ENCODE measurements around the gene SMOC2. TPM values are rescaled to one million over a fixed set of nuclear protein-coding genes. Genes with fewer than 3 reads are reported as not detected.

Gene SMOC2
- total and polyA plus RNA-seq, 2 experiments from 2014 or later: 1.9 to 3.2 TPM

GRCh38 chr6:168472363-168472762 is 31.4 kb downstream of the SMOC2 start:
- H3K9me3 ChIP-seq (ENCODE audit: low read depth): no peaks in the 10 kb centered on the region
- no peak for TF ChIP-seq CTCF (IDR thresholded peaks at IDR 0.05; ENCODE audit: low read depth, low read length)
- no peaks in the 10 kb centered on the region for H3K36me3 ChIP-seq
- no peaks in the 10 kb centered on the region for H3K27me3 ChIP-seq
- no peak overlapping the region for H3K27ac ChIP-seq
- H3K4me3 ChIP-seq: no peak overlapping the region
- H3K4me1 ChIP-seq (ENCODE audit: low read depth): no peaks in the 10 kb centered on the region
- no peak for DNase-seq (ENCODE audit: low read depth in 1 of 2, low spot score in 1 of 2)

GRCh38 chr6:168473197-168473596 is 32.2 kb downstream of the SMOC2 start:
- Histone ChIP-seq H3K9me3 (ENCODE audit: low read depth) (no peaks in the 10 kb centered on the region), H3K27me3 (no peaks in the 10 kb centered on the region), H3K4me1 (ENCODE audit: low read depth) (no peaks in the 10 kb centered on the region), H3K4me3 (no peak overlapping the region), H3K27ac (no peak overlapping the region), H3K36me3 (no peaks in the 10 kb centered on the region)
- no peak for TF ChIP-seq CTCF (IDR thresholded peaks at IDR 0.05; ENCODE audit: low read depth, low read length)
- no peak for DNase-seq (ENCODE audit: low read depth in 1 of 2, low spot score in 1 of 2)

GRCh38 chr6:168475188-168476013 is 34.4 kb downstream of the SMOC2 start:
- no peaks in the 10 kb centered on the region for H3K27me3 ChIP-seq
- DNase-seq (ENCODE audit: low read depth in 1 of 2, low spot score in 1 of 2): no peak

GRCh38 chr6:168479421-168479820 is 38.4 kb downstream of the SMOC2 start:
- H3K9me3 ChIP-seq (ENCODE audit: low read depth): no peaks in the 10 kb centered on the region
- no peaks in the 10 kb centered on the region for H3K4me1 ChIP-seq (ENCODE audit: low read depth)
- H3K27ac ChIP-seq: no peak overlapping the region
- H3K4me3 ChIP-seq: no peak overlapping the region
- no peaks in the 10 kb centered on the region for H3K36me3 ChIP-seq
- H3K27me3 ChIP-seq: no peaks in the 10 kb centered on the region
- TF ChIP-seq CTCF (IDR thresholded peaks at IDR 0.05; ENCODE audit: low read depth, low read length): no peak
- no peak for DNase-seq (ENCODE audit: low read depth in 1 of 2, low spot score in 1 of 2)

More at GRCh38 chr6:168475188-168476013, 34.4 kb downstream of the SMOC2 start:
- Histone ChIP-seq H3K36me3 (no peaks in the 10 kb centered on the region), H3K27ac (no peak overlapping the region), H3K9me3 (ENCODE audit: low read depth) (no peaks in the 10 kb centered on the region), H3K4me1 (ENCODE audit: low read depth) (no peaks in the 10 kb centered on the region), H3K4me3 (no peak overlapping the region)
- TF ChIP-seq CTCF (IDR thresholded peaks at IDR 0.05; ENCODE audit: low read depth, low read length): no peak

GRCh38 chr6:168480481-168480880 is 39.5 kb downstream of the SMOC2 start:
- no peaks in the 10 kb centered on the region for H3K9me3 ChIP-seq (ENCODE audit: low read depth)
- no peaks in the 10 kb centered on the region for H3K36me3 ChIP-seq
- no peak for TF ChIP-seq CTCF (IDR thresholded peaks at IDR 0.05; ENCODE audit: low read depth, low read length)
- no peak overlapping the region for H3K27ac ChIP-seq
- H3K4me1 ChIP-seq (ENCODE audit: low read depth): no peaks in the 10 kb centered on the region
- no peak for DNase-seq (ENCODE audit: low read depth in 1 of 2, low spot score in 1 of 2)
- no peaks in the 10 kb centered on the region for H3K27me3 ChIP-seq
- no peak overlapping the region for H3K4me3 ChIP-seq

Data from cardiac muscle cell (in vitro differentiated cells and primary cell).